Measurements from ENCODE around the gene TRPM2. TPM values are rescaled to one million over a fixed set of nuclear protein-coding genes. Genes with fewer than 3 reads are reported as not detected.
A peak's percentile ranks its signal among the peaks of the same experiment; 100 is the strongest.
"Not testable (repeated sequence)": the region's sequence is repeated elsewhere in the genome, so short reads cannot be mapped to it uniquely, and the experiment has no call there.

Gene TRPM2
- total RNA-seq, 1 experiment from 2014 or later = not detected

GRCh38 chr21:44479556-44480199, 126.3 kb downstream of the TRPM2 start:
- H3K9me3 Mint-ChIP-seq (ENCODE audit: low read depth, unreplicated experiment); intact Hi-C loops (cut with micrococcal nuclease; ENCODE audit: unreplicated experiment); H3K4me3 Mint-ChIP-seq (ENCODE audit: low read depth, unreplicated experiment); H3K36me3 Mint-ChIP-seq (ENCODE audit: insufficient read depth, unreplicated experiment); H3K27ac Mint-ChIP-seq (ENCODE audit: unreplicated experiment); BruUV-seq (replicated peaks); H3K4me1 Mint-ChIP-seq (ENCODE audit: low read depth, unreplicated experiment); CTCF ChIA-PET; H3K27me3 Mint-ChIP-seq (ENCODE audit: unreplicated experiment): not testable (repeated sequence)
- TF ChIP-seq CTCF (IDR thresholded peaks at IDR 0.05; ENCODE audit: unreplicated experiment) = peak; percentile 43
- DNase-seq = peak; percentile 51

GRCh38 chr21:44480200-44481053, 127.0 kb downstream of the TRPM2 start:
- no peaks in the 10 kb centered on the region for H3K36me3 Mint-ChIP-seq (ENCODE audit: insufficient read depth, unreplicated experiment)
- H3K9me3 Mint-ChIP-seq (ENCODE audit: low read depth, unreplicated experiment) = no peaks in the 10 kb centered on the region
- DNase-seq = no peak
- H3K27ac Mint-ChIP-seq (ENCODE audit: unreplicated experiment) = no peak overlapping the region
- H3K4me3 Mint-ChIP-seq (ENCODE audit: low read depth, unreplicated experiment) = no peak overlapping the region
- intact Hi-C loops (cut with micrococcal nuclease; ENCODE audit: unreplicated experiment) = no loop called here
- CTCF ChIA-PET = interaction anchor here (1.4 kb wide), 1 partner anchor 19 kb away, joined by 3 read pairs; no protein-coding TSS in a partner anchor
- BruUV-seq (replicated peaks) = no TSS peak
- TF ChIP-seq CTCF (IDR thresholded peaks at IDR 0.05; ENCODE audit: unreplicated experiment) = no peak
- H3K27me3 Mint-ChIP-seq (ENCODE audit: unreplicated experiment) = peaks cover 7% of the 10 kb centered on the region
- H3K4me1 Mint-ChIP-seq (ENCODE audit: low read depth, unreplicated experiment) = peaks cover 8% of the 10 kb centered on the region

- Mint-ChIP-seq H3K36me3 (ENCODE audit: insufficient read depth, unreplicated experiment) (no peaks in the 10 kb centered on the region), H3K4me1 (ENCODE audit: low read depth, unreplicated experiment) (peaks cover 8% of the 10 kb centered on the region), H3K27ac (ENCODE audit: unreplicated experiment) (no peak overlapping the region), H3K27me3 (ENCODE audit: unreplicated experiment) (peaks cover 7% of the 10 kb centered on the region), H3K4me3 (ENCODE audit: low read depth, unreplicated experiment) (no peak overlapping the region), H3K9me3 (ENCODE audit: low read depth, unreplicated experiment) (no peaks in the 10 kb centered on the region)
- no TSS peak for BruUV-seq (replicated peaks)
- peak; percentile 9 for DNase-seq
- CTCF ChIA-PET = no interaction called here
- no peak for TF ChIP-seq CTCF (IDR thresholded peaks at IDR 0.05; ENCODE audit: unreplicated experiment)
- intact Hi-C loops (cut with micrococcal nuclease; ENCODE audit: unreplicated experiment) = no loop called here
Measured at GRCh38 chr21:44482581-44483287, 129.3 kb downstream of the TRPM2 start.

GRCh38 chr21:44483288-44484237, 130.1 kb downstream of the TRPM2 start:
- intact Hi-C loops (cut with micrococcal nuclease; ENCODE audit: unreplicated experiment) = no loop called here
- Mint-ChIP-seq H3K9me3 (ENCODE audit: low read depth, unreplicated experiment) (no peaks in the 10 kb centered on the region), H3K27ac (ENCODE audit: unreplicated experiment) (no peak overlapping the region), H3K4me3 (ENCODE audit: low read depth, unreplicated experiment) (no peak overlapping the region), H3K4me1 (ENCODE audit: low read depth, unreplicated experiment) (peaks cover 8% of the 10 kb centered on the region), H3K27me3 (ENCODE audit: unreplicated experiment) (peaks cover 11% of the 10 kb centered on the region), H3K36me3 (ENCODE audit: insufficient read depth, unreplicated experiment) (no peaks in the 10 kb centered on the region)
- DNase-seq = no peak
- TF ChIP-seq CTCF (IDR thresholded peaks at IDR 0.05; ENCODE audit: unreplicated experiment) = no peak
- BruUV-seq (replicated peaks) = no TSS peak
- CTCF ChIA-PET = no interaction called here
